GM18507 (cell line): ENCODE measurements around the gene MAMLD1.
"Not testable (repeated sequence)": the region's sequence is repeated elsewhere in the genome, so short reads cannot be mapped to it uniquely, and the experiment has no call there.

Experiments used
- DNase-seq: peaks from one replicate; pipeline ENCODE4 v3.0.0; 2011; ENCODE audit warnings: low read depth; ENCODE audit not compliant: insufficient read length; ENCODE audit errors: extremely low spot score
- FAIRE-seq: peaks from 2 replicates; lab custom pipeline; 2011; peaks lifted over from hg19 to GRCh38; lab: Jason Lieb, UNC

Gene MAMLD1

DNA sequence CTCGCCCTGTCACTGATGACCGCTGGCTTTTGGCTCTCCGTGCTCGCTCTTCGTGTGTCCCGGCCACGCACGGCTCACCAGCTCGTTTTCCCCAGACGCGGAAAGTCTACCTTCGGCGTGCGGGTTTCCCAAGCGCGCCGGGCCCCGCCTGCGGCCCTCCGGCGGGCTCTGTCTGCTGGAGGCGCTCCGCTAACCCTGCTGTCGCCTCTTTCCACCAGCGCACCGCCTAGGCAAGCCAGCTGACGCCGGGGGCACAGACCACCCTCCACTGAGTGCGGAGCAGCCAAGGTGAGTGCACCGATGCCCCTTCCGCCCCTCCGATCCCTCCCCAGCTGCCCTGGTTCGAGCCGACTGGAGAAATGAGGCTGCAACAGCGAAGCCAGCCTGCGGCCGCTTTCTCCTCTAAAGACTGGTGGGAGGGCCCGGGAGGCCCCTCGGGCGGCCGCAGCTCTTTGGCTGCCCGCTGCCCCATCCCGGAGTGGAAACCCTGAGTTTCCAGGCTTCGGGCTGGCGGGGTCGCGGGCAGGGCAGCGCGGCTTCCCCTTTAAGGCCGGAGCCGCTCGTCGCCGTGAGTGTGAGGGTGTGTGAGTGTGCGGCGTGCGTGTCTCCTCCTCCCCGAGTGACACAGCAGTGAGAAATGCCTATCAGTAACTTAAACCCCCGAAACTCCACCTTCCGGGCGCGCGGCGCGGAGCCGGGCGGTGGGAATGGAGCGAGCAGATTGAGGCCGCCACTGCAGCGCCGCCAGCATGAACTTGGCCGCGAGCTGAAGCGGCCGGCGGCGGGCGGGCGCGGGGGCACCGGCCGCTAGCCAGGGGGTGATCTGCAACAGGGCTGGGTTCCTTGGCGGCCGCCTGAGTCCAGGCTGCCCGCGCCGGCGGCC is at the start of gene MAMLD1:
Gene MAMLD1, plus strand, starts transcription at position 719 of the 883 bp plus-strand sequence. CDS start 82,200 bp downstream, outside the sequence.
- FAIRE-seq (no peak), DNase-seq (no peak)

DNA sequence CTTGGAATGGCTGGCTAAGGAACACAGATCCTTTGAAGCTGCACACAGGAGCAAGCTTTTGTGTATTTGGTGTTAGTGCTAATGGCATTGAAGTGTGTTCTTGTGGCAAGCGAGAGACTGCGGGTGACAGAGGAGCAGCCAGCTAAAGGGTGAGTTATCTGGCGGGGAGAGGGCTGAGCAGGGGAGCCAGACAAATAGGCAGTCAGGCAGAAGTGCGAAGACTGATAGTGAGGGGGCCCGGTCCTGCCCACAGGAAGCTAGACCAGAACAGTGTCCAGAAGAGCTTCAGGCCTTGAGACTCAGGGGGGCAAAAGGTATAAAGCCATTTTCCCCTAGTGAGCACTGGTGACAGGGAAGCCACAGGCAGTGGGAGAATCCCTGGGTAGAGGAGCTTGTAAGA is 49.6 kb upstream of the MAMLD1 start:
- FAIRE-seq (no peak), DNase-seq (no peak)

- DNase-seq = no peak
Observed at GRCh38 chrX:150314186-150314585, 48.9 kb upstream of the MAMLD1 start.

GRCh38 chrX:150316564-150316963 is 46.6 kb upstream of the MAMLD1 start:
- FAIRE-seq (no peak), DNase-seq (no peak)

More at GRCh38 chrX:150314186-150314585, 48.9 kb upstream of the MAMLD1 start:
- no peak for FAIRE-seq

DNA sequence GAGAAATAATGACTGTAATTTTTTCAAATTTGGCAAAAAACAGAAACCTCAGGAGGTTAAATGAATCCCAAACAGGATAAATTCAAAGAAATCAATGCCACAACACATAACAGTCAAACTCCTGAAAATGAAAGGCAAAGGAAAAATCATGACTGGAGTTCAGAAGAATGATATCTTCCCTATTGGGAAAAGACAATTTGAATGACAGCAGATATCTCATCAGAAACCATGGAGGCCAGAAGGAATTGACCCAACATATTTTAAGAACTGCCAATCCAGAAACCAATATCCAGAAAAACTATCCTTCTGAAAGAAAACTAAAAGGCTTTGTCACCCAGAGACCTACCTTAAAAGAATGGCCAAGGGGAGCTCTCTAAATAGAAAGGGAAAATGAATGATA is 40.1 kb upstream of the MAMLD1 start:
- no peak for FAIRE-seq
- no peak for DNase-seq

DNA sequence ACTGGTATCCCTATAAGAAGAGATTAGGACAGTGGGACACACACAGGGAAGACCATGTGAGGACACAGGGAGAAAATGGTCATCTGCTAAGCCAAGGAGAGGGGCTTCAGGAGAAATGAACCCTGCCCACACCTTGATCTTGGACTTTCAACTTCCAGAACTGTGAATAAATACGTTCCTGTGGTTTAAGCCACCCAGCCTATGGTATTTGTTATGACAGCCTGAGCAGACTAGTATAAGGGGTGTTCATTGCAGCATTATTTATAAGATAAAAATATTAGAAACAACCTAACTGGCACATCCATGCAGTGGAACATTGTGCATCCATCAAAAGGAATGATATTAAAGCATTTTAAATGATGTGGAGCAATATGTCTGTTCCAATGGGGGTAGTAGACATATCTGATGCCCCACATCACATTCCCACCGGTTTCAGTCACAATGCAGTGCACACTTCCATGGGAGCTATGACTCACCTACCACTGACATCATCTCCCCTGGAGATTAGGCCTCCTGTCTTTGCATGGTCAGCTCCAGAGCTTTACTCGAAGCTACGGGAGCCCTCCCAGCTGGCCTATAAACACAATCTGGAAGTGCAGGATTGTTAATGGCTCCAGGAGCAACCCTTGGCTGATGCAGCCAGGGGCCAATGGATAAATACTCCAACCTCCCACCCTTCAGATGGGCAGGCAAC is 38.9 kb upstream of the MAMLD1 start:
- FAIRE-seq = no peak
- DNase-seq = no peak

- DNase-seq = no peak
- FAIRE-seq = no peak
Observed at GRCh38 chrX:150324919-150325318, 38.2 kb upstream of the MAMLD1 start.

DNA sequence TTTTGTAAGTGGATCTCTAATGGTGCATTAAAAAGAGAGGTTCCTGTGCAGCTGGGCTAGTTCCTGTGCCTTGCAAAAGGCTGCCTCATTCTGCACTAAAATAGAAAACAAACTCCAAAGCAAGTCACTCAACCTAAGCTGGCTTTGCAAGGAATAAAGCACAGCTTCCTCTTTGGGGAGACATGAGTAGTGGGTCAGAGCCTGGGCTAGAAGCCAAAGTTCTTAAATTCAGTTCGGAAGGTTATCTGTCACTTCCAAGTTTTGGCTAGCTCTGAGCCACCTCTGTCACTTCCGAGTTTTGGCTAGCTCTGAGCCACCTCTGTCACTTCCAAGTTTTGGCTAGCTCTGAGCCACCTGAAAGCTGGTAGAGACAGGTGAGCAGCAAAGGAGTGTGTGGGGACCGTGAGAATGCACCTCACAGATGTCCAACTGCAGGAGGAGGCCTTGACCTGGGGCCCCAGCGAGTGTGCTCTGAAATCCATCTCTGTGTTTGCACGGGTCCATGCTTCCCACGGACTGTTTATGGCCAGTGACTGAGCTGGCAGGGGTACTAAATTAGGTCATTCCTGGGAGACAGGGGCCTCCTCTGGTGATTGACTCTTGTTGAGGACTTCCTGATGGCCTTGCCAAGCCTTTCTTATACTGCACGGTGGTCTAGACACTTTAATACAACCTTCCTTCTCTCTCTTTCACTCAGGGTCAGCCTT is 36.4 kb upstream of the MAMLD1 start:
- FAIRE-seq = no peak

GRCh38 chrX:150329282-150329681 is 33.8 kb upstream of the MAMLD1 start:
- no peak for FAIRE-seq
- no peak for DNase-seq

More for the DNA sequence above, 36.4 kb upstream of the MAMLD1 start:
- no peak for DNase-seq

DNA sequence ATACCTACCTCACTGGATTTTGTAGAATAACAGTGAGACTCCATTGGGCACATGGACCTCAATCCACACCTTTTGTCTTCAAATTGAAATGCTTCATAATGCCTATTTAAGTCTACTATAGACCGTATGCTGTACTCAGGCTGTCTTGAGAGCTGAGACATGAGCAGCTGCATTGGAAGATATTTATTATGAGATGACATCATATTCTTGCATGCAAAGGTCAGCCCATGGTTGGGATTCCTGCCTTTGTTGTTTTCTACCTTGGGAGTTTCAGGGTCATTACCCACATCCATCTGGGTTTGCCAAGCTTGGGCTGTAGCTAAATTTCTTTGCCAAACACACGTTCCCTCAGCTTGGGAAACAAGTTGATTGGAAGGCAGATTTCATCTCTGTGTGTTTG is 33.2 kb upstream of the MAMLD1 start:
- no peak for DNase-seq
- no peak for FAIRE-seq

DNA sequence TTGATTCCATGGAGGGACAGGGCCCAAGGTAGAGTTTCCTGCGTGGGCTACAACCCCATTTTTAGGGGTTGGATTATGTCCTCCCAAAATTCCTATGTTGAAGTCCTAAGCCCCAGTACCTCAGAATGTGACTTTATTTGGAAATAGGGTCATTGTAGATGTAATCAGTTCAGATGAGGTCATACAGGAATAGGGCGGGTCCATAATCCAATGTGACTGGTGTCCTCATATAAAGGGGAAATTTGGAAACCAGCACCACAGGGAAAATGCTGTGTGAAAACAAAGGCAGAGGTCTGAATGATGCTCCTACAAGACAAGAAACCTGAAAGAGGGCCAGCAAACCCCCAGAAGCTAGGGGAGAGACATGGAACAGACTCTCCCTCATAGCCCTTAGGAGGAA is 31.1 kb upstream of the MAMLD1 start:
- DNase-seq = no peak
- FAIRE-seq = no peak

- no peak for FAIRE-seq
Observed at GRCh38 chrX:150334100-150334499, 29.0 kb upstream of the MAMLD1 start.

GRCh38 chrX:150334981-150335380 is 28.1 kb upstream of the MAMLD1 start:
- no peak for DNase-seq
- FAIRE-seq = no peak

More at GRCh38 chrX:150334100-150334499, 29.0 kb upstream of the MAMLD1 start:
- DNase-seq = no peak

- DNase-seq = no peak
- FAIRE-seq = no peak
Observed at GRCh38 chrX:150337026-150337425, 26.1 kb upstream of the MAMLD1 start.

- FAIRE-seq (no peak), DNase-seq (no peak)
Observed at GRCh38 chrX:150337536-150337935, 25.6 kb upstream of the MAMLD1 start.

- FAIRE-seq (no peak), DNase-seq (no peak)
Observed at GRCh38 chrX:150338615-150339014, 24.5 kb upstream of the MAMLD1 start.

DNA sequence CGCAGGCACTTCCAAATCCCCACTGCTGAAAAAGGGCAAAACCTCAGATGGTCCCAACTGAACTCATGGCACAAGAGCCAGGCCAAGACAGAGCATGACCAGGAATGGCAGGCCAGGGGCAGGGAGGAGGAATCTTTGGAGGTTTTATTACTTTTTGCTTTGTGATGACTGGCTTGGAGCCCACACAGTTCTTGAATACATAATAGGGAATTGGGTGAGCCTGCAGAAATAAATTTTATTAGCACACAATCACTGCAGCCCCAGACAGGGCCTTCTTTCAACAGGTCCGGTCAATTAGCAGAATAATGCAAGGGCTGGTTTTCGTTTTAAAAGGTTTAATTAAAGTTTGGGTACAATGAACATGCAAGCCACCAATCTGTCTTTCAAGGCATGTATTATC is 23.4 kb upstream of the MAMLD1 start:
- no peak for FAIRE-seq
- DNase-seq = no peak

- not testable (repeated sequence) for DNase-seq
- peak; percentile 48 for FAIRE-seq
Observed at GRCh38 chrX:150340326-150340725, 22.8 kb upstream of the MAMLD1 start.

DNA sequence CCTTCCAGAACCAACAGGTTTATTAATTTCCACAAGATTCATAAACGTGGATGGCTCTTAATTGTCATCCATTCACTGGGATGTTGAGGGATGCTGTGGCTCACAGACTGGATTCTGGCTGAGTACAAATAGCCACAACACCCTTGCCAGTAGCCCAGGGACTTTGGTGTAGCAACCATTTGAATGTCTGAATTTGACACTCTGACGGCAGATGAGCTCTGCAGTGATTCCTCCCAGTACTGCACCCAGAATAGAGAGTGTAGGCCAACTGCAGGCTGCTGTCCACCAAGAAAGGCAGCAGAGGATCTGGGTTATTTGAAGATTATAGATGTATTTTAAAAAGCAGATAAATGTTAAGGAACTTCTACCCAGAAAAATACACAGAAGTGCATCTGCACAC is 15.6 kb upstream of the MAMLD1 start:
- FAIRE-seq (no peak), DNase-seq (no peak)

GRCh38 chrX:150348365-150348764 is 14.8 kb upstream of the MAMLD1 start:
- FAIRE-seq (no peak), DNase-seq (no peak)
